AG10803 (cell line): ENCODE measurements around the gene BRK1.
"Not testable (repeated sequence)": the region's sequence is repeated elsewhere in the genome, so short reads cannot be mapped to it uniquely, and the experiment has no call there.

Experiments used
- DNase-seq: peaks from one replicate; pipeline ENCODE4 v3.0.0; 2010; ENCODE audit warnings: low read depth
- H3K4me3 ChIP-seq: 2 replicates; pipeline ENCODE4 v1.5.1; 2011; ENCODE audit warnings: mild to moderate bottlenecking, low read length, control low read depth
- CTCF ChIP-seq: conservative IDR thresholded peaks from 2 replicates; pipeline ENCODE4 v1.5.1; 2011; ENCODE audit warnings: mild to moderate bottlenecking, low read length, control low read depth, inconsistent platforms

Gene BRK1

GRCh38 chr3:10170915-10171478 is 55.5 kb downstream of the BRK1 start:
- no peak overlapping the region for H3K4me3 ChIP-seq
- no peak for TF ChIP-seq CTCF

GRCh38 chr3:10173095-10173925 is 57.8 kb downstream of the BRK1 start:
- TF ChIP-seq CTCF, result no peak
- DNase-seq, result no peak
- no peak overlapping the region for H3K4me3 ChIP-seq

More at GRCh38 chr3:10170915-10171478, 55.5 kb downstream of the BRK1 start:
- DNase-seq, result no peak

DNA sequence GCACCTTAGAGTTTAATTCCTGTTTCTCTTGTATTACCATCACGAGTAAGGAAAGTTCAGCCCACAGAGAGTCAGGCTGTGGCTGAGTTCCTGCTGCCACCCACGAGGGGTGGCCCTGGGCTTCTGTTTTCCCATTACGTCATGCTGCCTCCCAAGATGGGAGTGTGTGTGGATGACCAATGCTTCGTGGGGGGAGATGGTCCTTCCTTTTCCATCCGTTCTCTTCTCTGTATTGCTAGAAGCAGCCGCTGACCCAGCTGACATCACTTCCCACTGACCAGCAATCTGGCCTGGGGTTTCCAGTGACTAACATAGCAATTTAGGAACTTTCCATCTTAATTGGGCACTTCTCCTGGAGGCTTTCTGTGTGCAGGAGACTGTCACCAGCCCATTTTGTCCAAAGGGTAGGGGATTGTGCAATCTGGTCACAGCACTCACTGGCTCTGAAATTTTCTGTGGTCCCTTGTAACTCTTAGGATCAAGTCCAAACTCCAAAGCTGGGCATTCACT is 58.5 kb downstream of the BRK1 start:
- peak; percentile 81 for DNase-seq
- H3K4me3 ChIP-seq, result no peak overlapping the region
- no peak for TF ChIP-seq CTCF

DNA sequence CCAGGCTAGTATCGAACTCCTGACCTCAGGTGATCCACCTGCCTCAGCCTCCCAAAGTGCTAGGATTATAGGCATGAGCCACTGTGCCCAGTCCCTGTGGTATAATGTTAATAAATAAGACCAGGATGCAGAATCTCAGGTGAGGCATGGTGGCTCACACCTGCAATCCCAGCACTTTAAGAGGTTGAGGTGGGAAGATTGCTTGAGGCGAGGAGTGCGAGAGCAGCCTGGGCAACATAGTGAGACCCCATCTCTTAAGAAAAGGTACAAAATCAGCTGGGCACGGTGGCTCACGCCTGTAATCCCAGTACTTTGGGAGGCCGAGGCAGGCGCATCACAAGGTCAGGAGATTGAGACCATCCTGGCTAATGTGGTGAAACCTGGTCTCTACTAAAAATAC is 59.9 kb downstream of the BRK1 start:
- not testable (repeated sequence) for DNase-seq

DNA sequence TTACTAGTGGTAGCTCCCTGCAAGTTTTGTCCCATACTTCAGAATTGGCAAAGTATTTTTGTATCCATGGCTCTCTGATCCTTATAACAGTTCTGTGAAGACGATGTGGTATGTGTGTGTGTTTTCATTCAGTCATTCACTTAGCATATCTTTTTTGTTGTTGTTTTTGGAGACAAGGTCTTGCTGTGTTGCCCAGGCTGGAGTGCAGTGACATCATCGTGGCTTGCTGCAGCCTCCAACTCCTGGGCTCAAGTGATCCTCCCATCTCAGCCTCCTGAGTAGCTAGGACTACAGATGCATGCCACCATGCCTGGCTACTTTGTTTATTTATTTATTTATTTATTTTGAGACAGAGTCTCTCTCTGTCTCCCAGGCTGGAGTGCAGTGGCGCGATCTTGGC is 60.7 kb downstream of the BRK1 start:
- H3K4me3 ChIP-seq, DNase-seq: not testable (repeated sequence)

More for the DNA sequence above, 59.9 kb downstream of the BRK1 start:
- not testable (repeated sequence) for H3K4me3 ChIP-seq
